Activated gamma-delta T cell (primary cell): ENCODE data around the gene LOC128125822.
"Not testable (repeated sequence)": the region's sequence is repeated elsewhere in the genome, so short reads cannot be mapped to it uniquely, and the experiment has no call there.

Experiments used
- DNase-seq: peaks from one replicate; lab custom pipeline; 2025; lab: John Stamatoyannopoulos, UW

LOC128125822 gene

GRCh38 chr6:63572044-63572746 is at the start of gene LOC128125822, which contains the start of gene PTP4A1:
Gene LOC128125822, plus strand, starts transcription at chr6:63572480.
Gene PTP4A1, plus strand, starts transcription at chr6:63572480. Its CDS starts 4,401 bp downstream, at chr6:63576881.
- peak; percentile 97 for DNase-seq

DNA sequence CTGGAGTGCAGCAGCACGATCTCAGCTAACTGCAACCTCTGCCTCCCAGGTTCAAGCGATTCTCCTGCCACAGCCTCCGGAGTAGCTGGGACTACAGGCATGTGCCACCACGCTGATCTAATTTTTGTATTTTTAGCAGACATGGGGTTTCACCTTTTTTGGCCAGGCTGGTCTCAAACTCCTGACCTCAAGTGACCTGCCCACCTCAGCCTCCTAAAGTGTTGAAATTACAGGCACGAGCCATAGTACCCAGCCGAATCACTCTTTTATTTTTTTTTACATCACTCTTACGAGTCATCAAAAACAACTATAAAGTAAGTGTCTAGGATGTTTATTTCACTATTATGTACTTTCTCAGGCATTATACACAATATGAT is 49.4 kb upstream of the LOC128125822 start:
- not testable (repeated sequence) for DNase-seq

- no peak for DNase-seq
These were observed 48.6 kb upstream of the LOC128125822 start for GRCh38 chr6:63523630-63524029.

- DNase-seq, result no peak
These were observed 46.9 kb upstream of the LOC128125822 start for GRCh38 chr6:63525186-63525878.

GRCh38 chr6:63526931-63527330 is 45.3 kb upstream of the LOC128125822 start:
- DNase-seq, result no peak

GRCh38 chr6:63527658-63528514 is 44.4 kb upstream of the LOC128125822 start:
- DNase-seq, result no peak

- DNase-seq, result no peak
These were observed 42.8 kb upstream of the LOC128125822 start for GRCh38 chr6:63529498-63529897.

DNA sequence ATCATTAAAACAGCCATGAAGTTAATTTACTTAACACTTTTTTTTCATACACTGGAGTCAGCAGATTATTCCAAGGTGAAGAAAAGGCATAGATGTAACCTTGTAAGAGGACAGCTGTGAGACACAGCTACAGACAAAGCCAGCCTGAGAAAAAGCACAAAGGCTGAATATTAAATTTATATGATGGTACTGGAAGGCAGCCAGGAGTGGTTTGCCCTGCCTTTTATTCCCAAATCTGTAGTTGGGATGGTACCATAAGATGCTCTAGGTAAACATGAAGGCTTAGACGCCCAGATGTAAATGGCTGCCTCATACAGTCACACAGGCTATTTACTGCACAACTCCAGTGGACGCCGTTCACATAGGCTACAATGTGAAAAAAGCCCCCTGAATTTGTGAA is 42.1 kb upstream of the LOC128125822 start:
- DNase-seq, result no peak

DNA sequence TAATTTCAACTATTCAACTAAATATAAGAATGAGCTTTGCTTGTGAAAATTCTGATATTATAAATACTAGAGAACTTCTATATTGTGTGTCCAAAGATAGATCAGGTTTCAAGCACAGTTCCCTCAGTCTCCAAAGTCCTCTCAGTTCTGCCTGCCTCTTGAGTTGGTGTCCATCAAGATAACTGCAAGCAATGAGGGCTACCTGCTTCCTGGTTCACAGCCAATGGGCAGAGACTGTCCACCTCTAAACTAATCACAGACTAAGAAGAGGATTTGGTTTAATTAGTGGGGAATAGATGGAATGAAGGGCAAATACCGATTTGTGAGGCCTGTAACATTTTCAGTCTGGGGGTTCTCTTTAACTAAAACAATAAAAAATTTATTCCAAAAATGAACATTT is 41.3 kb upstream of the LOC128125822 start:
- DNase-seq, result no peak

GRCh38 chr6:63533026-63533425 is 39.3 kb upstream of the LOC128125822 start:
- no peak for DNase-seq

DNA sequence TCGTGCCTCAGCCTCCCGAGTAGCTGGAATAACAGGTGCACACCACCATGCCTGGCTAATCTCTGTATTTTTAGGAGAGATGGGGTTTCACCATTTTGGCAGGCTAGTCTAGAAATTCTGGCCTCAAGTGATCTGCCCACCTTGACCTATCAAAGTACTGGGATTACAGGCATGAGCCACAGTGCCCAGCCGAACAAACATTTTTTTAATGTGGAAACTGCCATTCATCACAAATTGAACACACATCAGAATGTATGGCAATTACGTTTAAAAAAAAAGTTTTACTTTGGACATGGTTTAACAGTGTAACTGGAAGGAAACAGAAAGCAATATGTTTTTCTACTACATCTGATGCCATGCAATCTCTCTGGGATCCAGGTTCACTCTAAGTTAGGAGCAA is 38.3 kb upstream of the LOC128125822 start:
- DNase-seq, result no peak

GRCh38 chr6:63537201-63537958 is 34.9 kb upstream of the LOC128125822 start:
- no peak for DNase-seq

GRCh38 chr6:63537959-63538300 is 34.4 kb upstream of the LOC128125822 start:
- no peak for DNase-seq

GRCh38 chr6:63538550-63538949 is 33.7 kb upstream of the LOC128125822 start:
- no peak for DNase-seq

DNA sequence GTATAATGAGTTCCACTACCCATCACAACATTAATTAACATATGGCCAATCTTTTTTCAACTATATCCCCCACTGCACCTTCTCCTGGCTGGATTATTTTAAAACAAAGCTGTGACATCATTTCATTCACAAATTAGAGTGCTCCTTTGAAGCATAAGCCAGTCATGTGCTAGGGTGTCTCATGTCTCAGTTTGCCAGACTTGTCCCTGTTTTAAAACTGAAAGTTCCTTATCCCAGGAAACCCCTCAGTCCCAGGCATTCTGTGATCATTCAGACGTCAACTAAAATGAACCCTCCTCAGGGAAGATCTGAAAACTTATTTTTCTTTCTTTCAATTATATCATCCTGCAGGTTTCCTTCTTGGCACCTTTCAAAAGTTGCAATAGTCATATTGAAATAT is 29.3 kb upstream of the LOC128125822 start:
- DNase-seq, result no peak

GRCh38 chr6:63543982-63544381 is 28.3 kb upstream of the LOC128125822 start:
- DNase-seq, result no peak

- no peak for DNase-seq
These were observed 26.0 kb upstream of the LOC128125822 start for GRCh38 chr6:63546236-63546635.

GRCh38 chr6:63546697-63547096 is 25.6 kb upstream of the LOC128125822 start:
- DNase-seq, result no peak

GRCh38 chr6:63549076-63549475 is 23.2 kb upstream of the LOC128125822 start:
- no peak for DNase-seq

- no peak for DNase-seq
These were observed 19.1 kb upstream of the LOC128125822 start for GRCh38 chr6:63553208-63553607.

- no peak for DNase-seq
These were observed 18.4 kb upstream of the LOC128125822 start for GRCh38 chr6:63553900-63554299.

- DNase-seq, result no peak
These were observed 17.5 kb upstream of the LOC128125822 start for GRCh38 chr6:63554782-63555181.
